BJ (cell line): ENCODE measurements around the gene MEGF6. TPM values are rescaled to one million over a fixed set of nuclear protein-coding genes. Genes with fewer than 3 reads are reported as not detected.

Experiments
- CTCF ChIA-PET: fragments of 350-600 bp; formaldehyde crosslinking; extraction: SDS; loops from one replicate; lab custom pipeline; 2021; ENCODE audit warnings: antibody characterized with exemption, inconsistent platforms; lab: Yijun Ruan, JAX
- POLR2A ChIA-PET: fragments of 300-600 bp; sonication (Branson Sonifier 250); formaldehyde crosslinking; extraction: SDS; loops from one replicate; lab custom pipeline; 2021; ENCODE audit warnings: antibody characterized with exemption; lab: Charles Lee
- DNase-seq: peaks from one replicate; pipeline ENCODE4 v3.0.0-alpha.2; 2011; ENCODE audit warnings: low read depth
- H3K27me3 ChIP-seq: 2 replicates; pipeline ENCODE4 v1.6.0; 2011; ENCODE audit warnings: low read length; ENCODE audit not compliant: control insufficient read depth, insufficient read depth
- H3K36me3 ChIP-seq: 2 replicates; pipeline ENCODE4 v1.5.1; 2011; ENCODE audit warnings: low read length; ENCODE audit not compliant: control insufficient read depth, insufficient read depth
- H3K4me3 ChIP-seq: 2 replicates; pipeline ENCODE4 v1.5.1; 2011; ENCODE audit warnings: low read depth, mild to moderate bottlenecking, control low read depth, low read length
- polyA plus RNA-seq: library from polyadenylated mRNA; depleted of rRNA; stranded (reverse); fragments of >200 nt; gene quantifications from 2 replicates; pipeline ENCODE4 v1.2.3, GENCODE V29; 2011
- TF ChIP-seq, protein P1 (sequence below): IDR thresholded peaks from 2 replicates; pipeline ENCODE4 v1.5.1; 2011; ENCODE audit warnings: low read depth, mild to moderate bottlenecking, control low read depth, inconsistent platforms, low read length, moderate library complexity; ENCODE audit not compliant: insufficient read depth

Gene MEGF6
- polyA plus RNA-seq, 1 experiment, result 77.4 TPM

DNA sequence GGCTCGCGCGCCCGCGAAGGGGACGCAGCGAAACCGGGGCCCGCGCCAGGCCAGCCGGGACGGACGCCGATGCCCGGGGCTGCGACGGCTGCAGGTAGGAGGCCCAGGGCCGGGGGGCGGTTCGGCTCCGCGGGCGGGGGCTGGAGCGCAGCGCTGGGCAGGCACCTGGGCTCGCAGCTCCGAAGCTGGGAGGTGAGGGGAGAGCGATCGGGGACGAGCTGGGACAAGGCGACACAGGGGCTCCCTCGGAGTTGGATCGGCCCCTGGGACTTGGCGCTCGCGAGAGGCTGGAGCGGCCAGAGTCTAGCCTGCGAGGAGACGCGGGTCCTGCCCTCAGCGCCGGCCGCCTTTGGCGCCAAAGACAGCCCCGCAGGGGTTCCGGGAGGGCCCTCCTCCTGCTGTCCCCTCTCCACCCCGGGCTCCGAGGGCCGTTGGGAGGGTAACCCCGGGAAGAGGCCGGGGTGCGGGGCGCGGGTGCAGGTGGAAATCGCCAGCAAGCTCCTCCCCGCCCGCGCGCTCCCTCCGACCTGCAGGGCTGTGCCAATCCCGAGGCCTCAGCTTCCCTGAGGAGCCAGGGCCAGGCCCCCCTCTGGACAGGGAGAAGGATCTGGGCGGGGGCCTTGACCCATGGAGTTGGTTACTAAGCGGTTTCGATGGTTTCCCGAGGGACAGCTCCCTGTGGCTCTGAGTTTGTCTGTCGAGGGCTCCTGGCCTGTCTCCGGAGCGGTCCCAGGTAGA lies 41.4 kb upstream of the MEGF6 start:
- ChIA-PET POLR2A (no interaction called here), CTCF (interaction anchor here (1.0 to 1.4 kb wide), 2 partner anchors 33 to 199 kb away, joined by 4 read pairs; no protein-coding TSS in a partner anchor)
- H3K36me3 ChIP-seq, result no peaks in the 10 kb centered on the region
- H3K27me3 ChIP-seq, result peaks cover 40% of the 10 kb centered on the region
- DNase-seq, result no peak
- TF ChIP-seq, protein P1, sequence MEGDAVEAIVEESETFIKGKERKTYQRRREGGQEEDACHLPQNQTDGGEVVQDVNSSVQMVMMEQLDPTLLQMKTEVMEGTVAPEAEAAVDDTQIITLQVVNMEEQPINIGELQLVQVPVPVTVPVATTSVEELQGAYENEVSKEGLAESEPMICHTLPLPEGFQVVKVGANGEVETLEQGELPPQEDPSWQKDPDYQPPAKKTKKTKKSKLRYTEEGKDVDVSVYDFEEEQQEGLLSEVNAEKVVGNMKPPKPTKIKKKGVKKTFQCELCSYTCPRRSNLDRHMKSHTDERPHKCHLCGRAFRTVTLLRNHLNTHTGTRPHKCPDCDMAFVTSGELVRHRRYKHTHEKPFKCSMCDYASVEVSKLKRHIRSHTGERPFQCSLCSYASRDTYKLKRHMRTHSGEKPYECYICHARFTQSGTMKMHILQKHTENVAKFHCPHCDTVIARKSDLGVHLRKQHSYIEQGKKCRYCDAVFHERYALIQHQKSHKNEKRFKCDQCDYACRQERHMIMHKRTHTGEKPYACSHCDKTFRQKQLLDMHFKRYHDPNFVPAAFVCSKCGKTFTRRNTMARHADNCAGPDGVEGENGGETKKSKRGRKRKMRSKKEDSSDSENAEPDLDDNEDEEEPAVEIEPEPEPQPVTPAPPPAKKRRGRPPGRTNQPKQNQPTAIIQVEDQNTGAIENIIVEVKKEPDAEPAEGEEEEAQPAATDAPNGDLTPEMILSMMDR, result no peak
- H3K4me3 ChIP-seq, result no peak overlapping the region

DNA sequence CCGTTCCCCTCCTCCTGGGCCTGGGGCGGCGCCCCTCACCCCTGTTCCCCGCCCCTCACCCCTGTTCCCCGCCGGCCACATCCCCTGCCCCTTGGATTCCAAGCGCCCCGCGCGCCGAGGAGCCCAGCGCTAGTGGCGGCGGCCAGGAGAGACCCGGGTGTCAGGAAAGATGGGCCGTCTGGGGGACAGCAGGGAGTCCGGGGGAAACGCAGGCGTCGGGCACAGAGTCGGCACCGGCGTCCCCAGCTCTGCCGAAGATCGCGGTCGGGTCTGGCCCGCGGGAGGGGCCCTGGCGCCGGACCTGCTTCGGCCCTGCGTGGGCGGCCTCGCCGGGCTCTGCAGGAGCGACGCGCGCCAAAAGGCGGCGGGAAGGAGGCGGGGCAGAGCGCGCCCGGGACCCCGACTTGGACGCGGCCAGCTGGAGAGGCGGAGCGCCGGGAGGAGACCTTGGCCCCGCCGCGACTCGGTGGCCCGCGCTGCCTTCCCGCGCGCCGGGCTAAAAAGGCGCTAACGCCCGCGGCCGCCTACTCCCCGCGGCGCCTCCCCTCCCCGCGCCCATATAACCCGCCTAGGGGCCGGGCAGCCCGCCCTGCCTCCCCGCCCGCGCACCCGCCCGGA lies 40.7 kb upstream of the MEGF6 start, which contains the start of gene TP73:
TP73 (plus strand) TSS at position 587 of the 618 bp plus-strand sequence. CDS start 29,850 bp downstream, outside the sequence.
- Histone ChIP-seq H3K4me3 (no peak within 1 kb of the TSS), H3K27me3 (peaks cover 36% of the 10 kb centered on the region), H3K36me3 (no peaks in the 10 kb centered on the region; the same call in 1 of the 2 replicates)
- TF ChIP-seq, protein P1, result no peak
- no peak for DNase-seq
- POLR2A ChIA-PET, result no interaction called here
- CTCF ChIA-PET, result no interaction called here

- no peak for DNase-seq
- Histone ChIP-seq H3K27me3 (peaks cover 35% of the 10 kb centered on the region), H3K4me3 (no peak overlapping the region), H3K36me3 (peaks cover 1% of the 10 kb centered on the region)
- ChIA-PET CTCF (no interaction called here), POLR2A (no interaction called here)
- TF ChIP-seq, protein P1, result no peak
These were observed 40.0 kb upstream of the MEGF6 start for GRCh38 chr1:3651026-3651929.

GRCh38 chr1:3650248-3651025 lies 39.1 kb upstream of the MEGF6 start:
- POLR2A ChIA-PET, result no interaction called here
- TF ChIP-seq, protein P1, result no peak
- H3K4me3 ChIP-seq, result no peak overlapping the region
- H3K27me3 ChIP-seq, result peaks cover 33% of the 10 kb centered on the region
- no peak for DNase-seq
- CTCF ChIA-PET, result interaction anchor here (1.3 kb wide), 1 partner anchor 197 kb away, joined by 3 read pairs; no protein-coding TSS in a partner anchor
- peaks cover 3% of the 10 kb centered on the region for H3K36me3 ChIP-seq
